GM20431 (cell line): Measurements from ENCODE around the gene MBD3.

Experiments used
- in situ Hi-C: fragments of 300-500 bp; cut with MseI, MboI; formaldehyde crosslinking; loops from one replicate; pipeline ENCODE4 v1.15.0; 2020; ENCODE audit warnings: low sequenced_read_pairs; ENCODE audit not compliant: unreplicated experiment

The MBD3 gene

DNA sequence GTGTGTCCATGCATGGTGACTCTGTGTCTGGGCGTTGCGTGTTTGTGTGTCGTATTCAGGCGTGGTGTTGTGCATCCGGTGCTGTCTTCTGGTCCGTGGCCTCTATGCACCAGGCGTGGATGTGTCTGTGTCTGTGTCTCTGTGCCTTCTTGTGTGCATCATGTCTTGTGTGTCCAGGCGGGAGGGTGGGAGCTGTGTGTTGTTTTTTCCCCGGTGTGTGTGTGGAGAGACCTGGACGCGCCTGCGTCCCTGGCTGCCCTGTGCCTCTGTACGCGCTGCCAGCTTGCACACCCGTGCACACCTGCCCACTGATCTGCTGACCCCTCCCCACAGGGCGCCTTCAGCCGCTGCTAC, 67.7 kb downstream of the MBD3 start:
- in situ Hi-C loops, result no loop called here

GRCh38 chr19:1524287-1524971, 68.2 kb downstream of the MBD3 start:
- in situ Hi-C loops, result no loop called here
